GM18505 (cell line): Measurements from ENCODE around the gene DGAT2.

ENCODE experiments used
- ATAC-seq: cut with Tn5 transposase; IDR thresholded peaks from one replicate; pipeline ENCODE4 v1.9.1; 2021; ENCODE audit not compliant: unreplicated experiment
- POLR2A ChIP-seq: IDR thresholded peaks from 4 replicates; pipeline ENCODE4 v1.6.1; 2011; ENCODE audit warnings: borderline replicate concordance; ENCODE audit not compliant: insufficient read depth, insufficient read length; ENCODE audit errors: extremely low read depth

DGAT2 gene

GRCh38 chr11:75768112-75768908 lies at the start of gene DGAT2:
Gene DGAT2, plus strand, starts transcription at chr11:75768778. Its CDS starts 214 bp downstream, at chr11:75768992.
- ATAC-seq, result peak; percentile 63
- peak; percentile 84 for TF ChIP-seq POLR2A

- no peak for ATAC-seq
- TF ChIP-seq POLR2A, result no peak
These were observed 49.0 kb upstream of the DGAT2 start for GRCh38 chr11:75719340-75720239.

DNA sequence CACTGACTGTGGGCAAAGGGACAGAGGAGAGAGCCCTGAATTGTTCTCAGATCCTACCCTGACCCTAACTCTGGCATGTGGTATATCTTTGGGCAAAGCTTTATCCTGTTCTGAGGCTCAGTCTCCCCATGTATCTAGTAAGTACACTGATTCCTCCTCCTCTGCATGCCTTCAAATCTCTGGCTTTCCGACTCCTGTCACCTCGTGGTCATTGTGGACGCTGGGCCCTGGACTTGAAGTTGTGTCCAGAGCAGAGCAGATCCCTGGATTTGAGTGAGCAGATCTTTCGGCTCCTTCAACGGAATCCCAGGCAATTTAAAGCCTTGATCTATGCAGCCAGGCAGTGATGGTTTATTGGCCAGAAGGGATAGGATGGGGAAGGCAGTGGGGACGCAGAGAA lies 47.9 kb upstream of the DGAT2 start:
- ATAC-seq, result no peak
- TF ChIP-seq POLR2A, result no peak

DNA sequence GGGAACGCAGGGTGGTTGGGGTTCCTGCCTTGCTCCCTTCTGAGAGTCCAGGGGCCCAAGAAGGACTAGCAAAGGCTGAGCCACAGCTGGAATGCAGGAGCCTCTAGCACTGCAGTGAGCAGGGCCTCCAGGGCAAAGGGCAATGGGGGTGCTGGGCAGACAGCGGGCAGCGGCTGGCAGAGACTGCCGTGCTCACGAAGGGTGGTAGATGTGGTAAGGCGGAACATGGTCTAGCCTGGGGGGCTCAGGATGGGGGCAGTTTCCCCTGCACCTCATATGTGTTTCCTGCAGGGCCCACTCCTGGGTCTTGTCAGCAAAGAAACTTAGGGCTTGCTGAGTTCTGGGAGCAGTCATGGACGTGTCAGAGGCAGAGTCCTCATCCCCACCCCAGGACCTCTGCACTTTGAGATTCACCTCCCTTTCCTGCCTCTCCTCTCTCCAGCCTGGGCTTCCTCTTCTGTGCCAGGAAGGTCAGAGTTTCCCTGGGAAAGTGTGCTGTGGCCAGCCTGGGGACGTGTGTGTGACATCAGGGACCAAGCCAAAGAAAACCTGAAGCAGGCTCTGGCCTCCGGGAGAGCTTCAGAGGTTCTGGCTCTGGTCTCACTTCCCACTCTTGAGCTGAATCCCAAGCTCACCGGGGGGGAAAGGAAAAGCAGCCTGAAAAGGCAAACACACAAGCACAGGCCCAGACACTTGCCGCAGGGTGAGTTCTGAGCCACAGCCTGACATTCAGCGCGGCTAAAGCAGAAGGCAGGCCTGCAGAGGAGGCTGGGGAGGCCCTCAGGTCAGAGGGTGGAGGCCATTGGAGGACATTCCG lies 46.5 kb upstream of the DGAT2 start:
- no peak for ATAC-seq
- no peak for TF ChIP-seq POLR2A

DNA sequence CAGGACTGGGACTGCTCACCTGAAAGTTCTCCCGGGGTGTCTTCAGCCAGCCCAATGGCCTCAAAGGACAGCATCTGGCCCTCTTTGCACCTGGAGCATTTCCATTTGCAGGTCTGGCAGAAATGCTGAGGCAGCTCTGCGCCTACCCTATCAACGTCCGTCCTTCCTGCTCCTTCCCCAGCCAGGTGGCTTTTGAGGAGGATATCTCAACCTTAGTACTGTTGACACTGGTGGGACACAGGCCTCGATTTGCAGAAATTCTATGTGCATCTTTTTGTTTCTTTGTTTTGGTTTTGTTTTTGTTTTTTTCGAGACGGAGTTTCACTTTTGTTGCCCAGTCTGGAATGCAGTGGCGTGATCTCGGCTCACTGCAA lies 45.9 kb upstream of the DGAT2 start:
- no peak for ATAC-seq
- no peak for TF ChIP-seq POLR2A

DNA sequence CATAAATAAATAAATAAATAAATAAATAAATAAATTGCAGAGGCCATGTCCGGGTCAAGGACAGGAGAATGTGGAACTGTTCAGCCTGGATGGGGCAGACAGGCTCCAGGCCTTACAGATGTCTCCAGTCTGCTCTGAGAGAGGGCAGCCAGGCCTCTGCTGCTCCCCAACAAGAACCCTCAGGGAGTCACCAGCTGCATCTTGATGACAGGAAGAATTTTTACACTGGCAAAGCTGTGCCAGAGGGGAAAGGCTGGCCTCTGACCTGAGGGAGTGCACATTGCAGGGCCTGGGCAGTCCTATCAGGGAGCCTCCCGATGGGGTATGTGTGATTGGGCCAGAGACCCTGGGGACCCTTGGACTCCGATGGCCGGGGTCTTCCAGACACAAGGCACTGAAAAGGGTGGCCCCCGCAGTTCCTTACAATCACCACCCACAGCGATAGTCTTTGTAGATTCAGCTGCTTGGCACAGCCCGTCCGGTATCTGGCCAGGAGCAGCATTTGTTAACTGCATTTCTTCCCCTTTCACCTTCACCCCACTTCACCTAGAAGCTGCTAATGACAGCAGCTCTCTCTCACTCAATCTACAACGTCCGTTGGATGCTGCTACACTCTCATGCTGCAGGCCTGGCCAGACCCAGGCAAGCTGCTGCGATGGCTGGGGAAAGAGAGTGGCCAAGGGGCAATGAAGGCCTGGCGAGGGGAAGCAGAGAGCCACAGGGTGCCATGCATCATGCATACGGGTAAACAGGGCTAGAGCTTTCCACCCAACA lies 42.8 kb upstream of the DGAT2 start:
- no peak for ATAC-seq
- TF ChIP-seq POLR2A, result no peak

- TF ChIP-seq POLR2A, result no peak
- ATAC-seq, result no peak
These were observed 39.6 kb upstream of the DGAT2 start for GRCh38 chr11:75728992-75729391.

GRCh38 chr11:75731095-75731494 lies 37.5 kb upstream of the DGAT2 start:
- no peak for ATAC-seq

GRCh38 chr11:75733071-75733430 lies 35.5 kb upstream of the DGAT2 start:
- no peak for ATAC-seq
- TF ChIP-seq POLR2A, result no peak

More at GRCh38 chr11:75731095-75731494, 37.5 kb upstream of the DGAT2 start:
- no peak for TF ChIP-seq POLR2A

DNA sequence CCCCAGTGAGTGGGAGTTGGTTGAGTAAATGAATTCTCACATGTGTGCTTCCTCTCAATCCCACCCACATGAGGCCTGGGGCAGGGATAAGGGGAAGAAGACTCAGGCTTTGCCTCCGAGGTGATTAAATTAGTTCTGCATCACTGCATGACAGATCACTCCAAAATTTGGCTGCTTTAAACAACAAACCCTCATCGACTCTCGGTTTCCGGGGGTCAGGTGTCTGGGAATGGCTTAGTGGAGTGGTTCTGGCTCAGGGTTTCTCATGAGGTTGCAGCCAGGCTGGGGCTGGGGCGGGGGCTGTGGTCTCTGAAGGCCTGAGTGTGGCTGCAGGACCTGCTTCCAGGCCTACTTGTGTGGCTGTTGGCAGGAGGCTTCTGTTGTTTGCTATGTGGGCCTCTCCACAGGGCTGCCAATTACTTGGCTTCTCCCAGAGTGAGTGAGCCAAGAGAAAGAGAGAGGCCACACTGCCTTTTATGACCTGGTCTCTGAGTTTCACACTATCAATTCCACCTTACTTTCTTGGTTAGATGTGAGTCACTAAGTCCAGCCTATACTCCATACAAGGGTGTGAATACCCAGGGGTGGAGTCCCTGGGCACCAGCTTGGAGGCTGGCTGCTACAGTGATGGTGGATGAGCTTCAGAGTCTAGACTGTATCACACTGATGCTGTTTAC lies 35.0 kb upstream of the DGAT2 start:
- no peak for ATAC-seq
- no peak for TF ChIP-seq POLR2A

GRCh38 chr11:75734491-75735180 lies 33.9 kb upstream of the DGAT2 start:
- ATAC-seq, result no peak
- no peak for TF ChIP-seq POLR2A
